HG03103 (cell line): ENCODE data around the gene CACNB4.
"Not testable (repeated sequence)": the region's sequence is repeated elsewhere in the genome, so short reads cannot be mapped to it uniquely, and the experiment has no call there.

Experiments used
- ATAC-seq: cut with Tn5 transposase; IDR thresholded peaks from one replicate; pipeline ENCODE4 v1.9.1; 2021; ENCODE audit warnings: low read depth; ENCODE audit not compliant: unreplicated experiment

CACNB4 gene

DNA sequence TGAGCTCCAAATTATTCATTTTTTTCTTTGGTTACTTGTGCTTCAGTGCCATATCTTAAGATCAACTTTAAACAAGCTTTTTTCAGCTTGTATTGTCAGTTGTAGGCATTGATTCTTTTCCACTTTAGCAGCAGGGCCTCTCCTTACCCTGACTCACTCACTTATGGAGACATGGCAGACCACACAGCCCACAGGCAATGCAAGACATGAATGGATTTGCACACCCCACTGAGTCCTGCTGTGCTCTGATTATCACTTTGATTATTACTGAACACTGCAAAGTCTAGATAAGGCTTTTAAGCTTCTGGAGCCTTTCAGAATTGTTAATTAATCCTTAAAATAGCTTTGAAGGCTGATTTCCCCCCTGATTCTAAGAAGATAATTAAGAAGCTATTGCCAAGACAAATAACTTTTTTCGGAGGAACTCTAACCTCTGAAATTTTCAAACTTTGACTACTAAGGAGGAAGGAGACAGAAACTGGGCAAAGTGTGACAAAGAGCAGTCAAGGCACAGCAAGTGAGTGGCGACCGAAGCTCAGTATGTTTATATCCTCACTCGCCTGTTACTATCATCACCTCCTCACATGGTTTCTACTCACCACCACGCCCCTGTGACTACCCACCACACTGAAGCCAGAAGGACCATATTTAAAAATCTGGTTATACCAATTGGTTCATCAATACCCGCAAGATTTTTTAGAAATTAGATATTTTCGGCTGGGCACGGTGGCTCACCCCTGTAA, 43.3 kb downstream of the CACNB4 start:
- peak; percentile 34 for ATAC-seq

DNA sequence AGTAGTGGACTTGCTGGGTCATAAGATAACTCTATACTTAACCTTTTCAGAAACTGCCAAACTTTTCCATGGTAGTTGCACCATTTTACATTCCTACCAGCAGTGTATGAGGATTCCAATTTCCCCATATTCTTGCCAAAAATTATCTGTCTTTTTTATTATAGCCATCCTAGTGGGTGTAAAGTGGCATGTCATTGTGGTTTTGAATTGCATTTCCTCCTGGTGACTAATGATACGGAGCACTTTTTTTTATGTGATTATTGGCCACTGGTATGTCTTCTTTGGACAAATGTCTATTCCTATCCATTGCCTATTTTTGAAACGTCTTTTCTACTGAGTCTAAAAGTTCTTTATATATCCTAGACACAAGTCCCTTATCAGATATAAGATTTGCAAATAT, 44.3 kb downstream of the CACNB4 start:
- no peak for ATAC-seq

DNA sequence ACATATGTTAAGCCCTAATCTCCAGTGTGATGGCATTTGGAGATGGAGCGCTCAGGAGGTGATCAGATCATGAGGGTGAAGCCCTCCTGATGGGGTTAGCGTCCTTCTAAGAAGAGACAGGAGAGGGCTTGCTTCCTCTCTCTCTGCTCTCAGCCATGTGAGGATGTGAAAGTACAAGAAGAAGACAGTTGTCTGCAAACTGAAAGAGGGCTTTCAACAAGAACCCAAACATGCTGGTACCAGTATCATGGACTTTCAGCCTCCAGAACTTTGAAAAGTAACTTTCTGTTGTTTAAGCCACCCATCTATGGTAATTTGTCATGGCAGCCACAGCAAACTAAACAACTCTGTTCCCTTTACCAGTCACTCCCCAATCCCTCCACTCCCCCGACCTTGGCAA, 47.4 kb downstream of the CACNB4 start:
- ATAC-seq = no peak

DNA sequence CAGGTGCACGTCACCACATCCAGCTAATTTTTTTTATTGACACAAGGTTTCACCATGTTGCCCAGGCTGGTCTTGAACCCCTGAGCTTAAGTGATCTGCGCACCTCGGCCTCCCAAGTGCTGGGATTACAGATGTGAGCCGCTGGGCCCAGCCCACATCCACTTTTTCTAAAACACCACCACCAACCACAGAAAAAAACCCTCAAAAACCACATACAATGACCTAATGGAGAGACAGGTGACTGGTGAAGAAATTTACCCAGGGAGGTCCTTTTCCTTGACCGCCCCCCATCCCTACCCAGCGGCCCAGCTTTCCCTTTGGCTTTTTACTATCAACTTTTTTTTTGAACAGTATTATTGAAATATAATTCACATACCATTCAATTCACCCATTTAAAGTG, 47.9 kb downstream of the CACNB4 start:
- no peak for ATAC-seq

DNA sequence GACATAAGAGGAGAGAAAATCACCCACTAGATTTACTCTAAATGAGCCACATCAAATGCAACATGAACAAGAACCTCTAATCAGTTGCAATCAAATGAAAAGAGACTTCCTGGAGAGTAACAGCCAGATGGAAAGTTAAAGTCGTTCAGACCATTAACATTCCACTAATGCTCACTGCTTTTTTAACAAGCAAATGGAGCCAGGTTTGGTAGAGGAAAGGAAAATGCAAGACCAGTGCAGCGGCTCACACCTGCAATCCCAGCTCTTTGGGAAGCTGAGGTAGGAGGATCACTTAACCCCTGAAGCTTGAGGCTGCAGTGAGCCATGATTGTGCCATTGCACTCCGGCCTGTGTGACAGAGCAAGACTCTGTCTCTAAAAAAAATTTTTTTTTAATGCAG, 48.5 kb downstream of the CACNB4 start:
- no peak for ATAC-seq

DNA sequence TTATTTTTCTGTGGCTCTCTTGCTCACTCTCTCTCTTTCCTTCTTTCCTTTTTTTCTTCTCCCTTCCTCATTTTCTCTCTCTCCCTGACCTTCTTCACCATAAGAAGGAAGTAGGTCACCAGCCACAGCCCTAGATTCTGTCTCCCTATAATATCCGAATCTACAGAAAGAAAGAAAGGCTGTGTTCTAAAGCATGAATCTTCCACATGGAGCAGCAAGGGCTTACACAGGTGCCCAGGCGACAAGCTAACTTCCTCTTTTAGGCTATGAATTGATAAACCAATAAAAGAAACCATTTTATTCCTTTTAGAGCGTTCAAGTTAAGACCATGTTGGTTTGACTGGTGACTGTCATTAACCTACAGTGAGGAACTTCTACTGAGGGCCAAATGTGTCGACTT, 49.3 kb downstream of the CACNB4 start:
- no peak for ATAC-seq

DNA sequence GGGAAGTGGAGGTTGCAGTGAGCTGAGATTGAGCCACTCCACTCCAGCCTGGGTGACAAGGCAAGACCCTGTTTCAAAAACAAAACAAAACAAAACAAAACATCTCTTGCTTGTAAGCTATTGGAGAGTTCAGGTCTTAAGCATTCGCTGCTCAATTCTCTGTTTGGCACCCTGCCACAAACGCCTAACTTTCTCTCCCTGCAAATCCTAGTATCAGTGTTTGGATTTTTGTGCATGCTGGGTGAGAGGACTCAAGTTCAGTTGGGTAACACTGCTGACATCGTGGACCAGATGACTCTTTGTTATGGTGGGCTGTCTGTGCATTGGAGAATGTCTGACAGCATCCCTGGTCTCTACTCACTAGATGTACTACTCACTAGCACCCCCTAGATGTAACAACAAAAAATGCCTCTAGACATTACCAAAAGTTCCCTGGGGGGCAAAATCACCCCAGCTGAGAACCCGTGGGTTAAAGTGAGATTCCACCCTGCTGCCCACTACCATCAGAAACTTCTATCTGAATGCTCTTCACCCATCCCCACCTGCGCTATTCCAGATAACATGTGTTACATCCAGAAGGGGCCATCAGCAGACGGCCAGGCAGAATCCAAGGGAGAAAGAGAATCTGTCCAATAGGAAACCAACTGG, 50.9 kb downstream of the CACNB4 start:
- no peak for ATAC-seq

DNA sequence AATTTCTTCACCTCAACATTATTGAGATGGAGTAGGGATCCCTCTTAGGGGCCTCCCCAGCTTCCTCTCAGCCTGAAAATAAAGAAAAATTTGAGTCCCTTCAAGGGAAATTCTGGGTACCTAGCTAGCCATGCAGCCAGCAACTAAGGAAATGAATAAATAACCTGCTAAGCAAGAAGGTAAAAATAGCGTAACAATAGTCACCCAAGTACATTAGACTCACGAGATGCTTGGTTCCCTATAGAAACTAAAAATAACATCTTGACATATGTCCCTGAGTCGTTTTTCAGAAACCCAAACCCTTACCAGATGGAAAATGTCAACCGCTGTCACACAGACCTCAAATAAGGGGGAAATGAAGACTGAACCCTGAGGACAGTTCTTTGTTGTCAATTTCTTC, 51.9 kb downstream of the CACNB4 start:
- peak; percentile 68 for ATAC-seq

DNA sequence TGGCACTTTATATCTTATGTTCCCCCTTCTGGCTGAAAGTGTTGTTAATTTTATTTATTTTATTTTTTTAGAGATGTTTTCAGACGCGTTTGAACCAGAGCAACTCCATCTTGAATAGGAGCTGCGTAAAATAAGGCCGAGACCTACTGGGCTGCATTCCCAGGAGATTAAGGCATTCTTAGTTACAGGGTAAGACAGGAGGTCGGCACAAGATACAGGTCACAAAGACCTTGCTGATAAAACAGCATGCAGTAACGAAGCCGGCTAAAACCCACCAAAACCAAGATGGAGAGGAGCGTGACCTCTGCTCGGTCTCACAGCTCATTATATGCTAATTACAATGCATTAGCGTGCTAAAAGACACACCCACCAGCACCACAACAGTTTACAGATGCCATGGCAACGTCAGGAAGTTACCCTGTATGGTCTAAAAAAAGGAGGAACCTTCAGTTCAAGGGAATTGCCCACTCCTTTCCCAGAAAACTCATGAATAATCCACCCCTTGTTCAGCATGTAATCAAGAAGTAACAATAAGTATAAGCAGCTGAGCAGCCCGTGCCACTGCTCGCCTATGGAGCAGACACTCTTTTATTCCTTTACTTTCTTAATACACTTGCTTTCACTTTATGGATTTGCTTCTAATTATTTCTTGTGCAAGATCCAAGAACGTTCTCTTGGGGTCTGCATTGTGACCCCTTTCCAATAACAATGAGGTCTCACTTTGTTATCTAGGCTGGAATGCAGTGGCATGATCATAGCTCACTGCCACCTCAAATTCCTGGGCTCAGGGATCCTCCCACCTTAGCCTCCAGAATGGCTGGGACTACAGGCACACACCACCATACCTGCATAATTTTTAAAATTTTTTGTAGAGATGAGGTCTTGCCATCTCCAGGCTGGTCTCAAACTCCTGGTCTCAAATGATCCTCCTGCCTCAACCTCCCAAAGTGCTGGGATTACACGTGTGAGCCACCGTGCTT, 55.9 kb downstream of the CACNB4 start:
- ATAC-seq = no peak

DNA sequence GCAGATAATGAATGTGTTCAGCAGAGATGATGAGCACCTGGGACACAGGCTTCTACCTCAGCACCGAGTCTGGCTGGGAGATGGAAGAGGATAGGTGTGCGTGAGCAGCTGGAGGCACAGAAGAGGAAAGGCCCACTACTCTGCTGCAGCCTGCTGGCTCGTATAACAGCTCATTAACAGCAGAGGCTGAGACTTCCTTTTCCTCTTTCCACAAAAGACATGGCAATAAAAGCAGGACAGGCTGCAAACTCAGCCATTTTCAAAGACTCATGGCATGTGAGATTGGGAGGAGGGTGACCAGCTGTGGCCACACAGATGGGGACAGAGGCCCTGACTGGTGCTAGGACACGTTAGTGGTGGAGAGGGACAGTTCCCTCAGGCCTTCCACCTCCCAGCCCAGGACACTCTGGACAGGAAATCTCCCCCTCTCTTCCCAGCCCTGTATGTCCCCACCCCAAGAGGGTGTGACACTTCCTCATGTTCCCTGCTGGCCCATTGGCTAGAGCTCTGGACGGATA, 60.3 kb downstream of the CACNB4 start:
- ATAC-seq = no peak

DNA sequence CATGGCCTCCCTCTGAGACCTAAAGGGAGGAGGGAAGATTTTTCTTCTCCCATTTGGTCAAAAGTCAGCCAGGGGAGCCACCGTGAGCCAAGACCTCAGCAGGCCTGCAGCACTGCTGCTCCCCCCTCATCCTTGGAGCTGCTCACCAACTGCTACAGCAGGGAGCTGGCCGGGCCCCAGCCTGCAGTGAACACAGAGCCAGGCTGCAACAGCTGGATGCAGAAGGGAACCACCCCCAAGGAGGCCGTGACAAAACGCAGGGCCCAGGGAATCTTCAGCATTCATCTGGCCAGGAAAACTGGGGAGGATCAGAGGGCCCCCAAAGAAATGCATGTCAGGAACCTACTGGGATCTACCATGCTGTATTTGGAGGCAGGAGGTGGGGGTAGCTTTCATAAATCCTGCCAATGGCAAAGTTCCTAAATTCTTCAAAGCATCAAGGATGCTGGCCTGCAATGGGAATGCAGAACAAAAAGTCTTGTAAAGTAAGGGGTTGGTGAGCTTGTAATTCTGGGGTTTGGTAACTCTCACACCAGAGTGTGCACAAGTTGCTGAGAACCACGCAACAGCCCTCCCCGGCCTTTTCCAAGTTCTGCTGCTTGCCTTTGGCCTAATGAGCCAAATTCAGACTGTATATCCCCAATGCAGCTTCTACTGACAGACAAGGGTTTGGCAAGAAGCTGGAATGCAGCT, 61.0 kb downstream of the CACNB4 start:
- no peak for ATAC-seq

DNA sequence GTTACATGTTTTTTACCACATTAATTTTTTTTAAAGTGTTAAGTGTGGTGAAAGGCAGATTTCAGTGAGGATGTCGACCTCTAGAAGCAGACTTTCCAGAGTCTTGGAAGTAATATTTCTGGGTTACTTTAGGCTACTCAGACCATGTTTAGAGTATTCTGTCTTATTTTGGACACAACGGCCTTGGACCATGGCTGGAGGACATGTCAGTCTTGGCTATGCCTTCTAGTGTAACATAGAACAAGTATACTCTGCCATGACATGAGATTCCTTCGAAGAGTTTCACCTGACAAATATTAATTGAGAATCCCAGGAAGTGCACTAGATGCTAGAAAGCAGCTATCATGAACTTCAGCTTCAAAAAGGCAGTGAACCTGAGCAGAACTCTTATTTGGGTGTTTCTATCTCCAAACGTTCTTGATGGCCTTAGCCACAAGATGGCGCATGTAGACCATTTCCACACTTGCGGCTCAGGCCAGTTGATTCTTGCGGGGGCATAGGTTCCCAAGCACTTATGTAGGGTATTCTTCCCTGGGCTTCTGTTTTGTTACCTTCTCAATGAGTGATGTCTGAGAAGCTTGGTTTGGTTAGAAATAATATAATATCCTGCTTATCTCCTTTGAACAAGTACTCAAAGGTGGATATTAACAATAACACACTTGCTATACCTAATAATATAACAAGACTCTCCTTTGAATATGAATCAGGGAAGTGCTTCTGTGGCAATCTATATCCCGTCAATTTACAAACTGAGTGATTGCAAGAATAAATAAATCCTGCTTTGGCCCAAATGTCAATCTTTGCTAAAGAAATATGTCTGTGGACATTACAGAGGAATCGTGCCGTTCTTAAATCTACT, 62.0 kb downstream of the CACNB4 start:
- ATAC-seq = peak; percentile 69

DNA sequence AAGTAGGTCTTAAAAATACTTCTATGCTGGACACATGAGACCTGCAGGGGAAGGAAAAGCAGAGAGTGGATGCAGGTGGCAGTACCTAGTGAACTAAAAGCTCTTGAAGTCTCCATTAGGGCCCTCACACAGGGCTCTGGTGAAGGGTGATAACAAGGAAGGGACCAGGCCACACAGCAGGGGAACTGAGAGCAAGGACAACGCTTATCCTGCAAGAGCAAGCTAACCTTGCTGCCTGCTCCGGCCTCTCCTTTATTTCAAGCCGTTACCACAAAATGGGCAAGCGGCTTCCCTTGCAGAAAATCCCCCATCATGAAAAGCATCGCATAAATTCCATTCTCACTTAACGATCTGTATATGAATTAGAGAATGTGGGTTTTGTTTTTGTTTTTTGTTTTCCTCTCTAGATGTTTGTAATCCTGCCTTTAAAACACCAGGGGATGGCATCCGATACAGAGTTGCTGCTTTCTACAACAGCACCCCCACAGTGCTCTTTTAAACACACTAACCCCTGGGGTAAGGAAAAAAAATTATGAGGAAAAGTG, 64.5 kb downstream of the CACNB4 start:
- no peak for ATAC-seq

DNA sequence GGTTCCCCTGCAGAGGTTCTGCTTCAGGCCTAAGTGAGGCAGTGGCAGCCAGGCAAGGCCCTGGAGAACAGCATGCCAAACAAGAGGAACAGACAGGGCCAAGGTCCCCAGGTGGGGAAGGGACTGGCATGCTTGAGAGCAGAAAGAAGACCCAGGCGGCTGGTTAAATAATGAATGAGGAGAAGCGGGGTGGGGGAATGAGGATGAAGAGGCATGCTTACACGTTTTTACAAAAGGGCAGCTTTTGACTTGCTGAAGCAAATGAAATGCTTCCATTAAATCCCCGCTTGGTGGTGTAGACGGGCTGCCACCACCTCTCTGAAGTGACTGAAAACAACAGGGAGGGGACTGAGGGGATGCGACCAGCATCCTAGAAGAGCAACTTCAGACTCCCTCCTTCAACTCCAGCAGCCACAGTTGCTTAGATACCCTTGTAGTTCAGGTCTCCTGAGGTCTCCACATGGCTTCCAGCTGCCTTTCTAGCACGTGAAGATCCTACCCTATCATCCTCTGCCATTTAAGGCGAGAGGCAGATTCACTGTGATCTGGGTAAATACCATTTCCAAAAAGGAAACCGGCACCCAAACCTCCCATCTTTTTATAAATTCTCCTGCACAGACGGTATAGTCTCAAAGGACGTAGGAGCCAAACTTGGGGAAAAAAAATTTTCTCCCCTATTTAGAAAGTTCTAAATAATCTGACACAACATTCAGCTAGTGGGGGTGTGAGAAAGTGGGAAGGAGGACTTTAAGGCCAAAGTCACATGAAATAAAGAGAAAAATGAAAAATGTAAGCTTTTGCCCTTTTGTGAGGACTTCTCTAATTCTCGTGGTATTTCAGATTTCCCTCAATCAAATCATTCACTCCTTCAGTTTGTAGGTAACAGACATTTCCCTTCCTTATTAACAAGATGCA, 65.6 kb downstream of the CACNB4 start:
- ATAC-seq = no peak

DNA sequence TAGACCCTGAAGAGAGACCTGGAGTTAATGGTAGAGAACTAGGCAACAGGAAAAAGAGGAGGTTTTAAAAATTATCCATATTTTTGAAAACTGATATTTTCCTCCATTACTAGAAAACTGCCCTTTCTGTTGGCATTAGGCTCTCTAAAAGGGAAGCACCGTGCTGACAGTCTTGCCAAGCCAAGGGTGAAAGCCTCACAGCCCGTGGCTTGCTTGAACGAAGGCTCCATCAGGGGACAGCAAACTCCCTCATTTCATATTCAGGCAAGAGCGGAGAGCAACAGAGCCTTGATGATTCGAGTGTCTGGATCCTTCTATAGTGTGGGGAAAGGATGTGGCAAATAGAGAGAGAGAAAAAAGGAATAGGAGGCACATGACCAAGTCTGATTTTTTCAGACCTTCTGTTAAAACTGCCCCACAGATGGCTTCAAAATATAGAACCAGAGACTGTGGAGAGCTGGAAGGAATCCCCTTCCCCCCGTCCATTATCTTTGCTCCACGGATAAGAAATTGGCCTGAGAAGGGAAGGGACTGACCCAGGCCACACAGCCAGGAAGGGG, 67.0 kb downstream of the CACNB4 start:
- no peak for ATAC-seq

DNA sequence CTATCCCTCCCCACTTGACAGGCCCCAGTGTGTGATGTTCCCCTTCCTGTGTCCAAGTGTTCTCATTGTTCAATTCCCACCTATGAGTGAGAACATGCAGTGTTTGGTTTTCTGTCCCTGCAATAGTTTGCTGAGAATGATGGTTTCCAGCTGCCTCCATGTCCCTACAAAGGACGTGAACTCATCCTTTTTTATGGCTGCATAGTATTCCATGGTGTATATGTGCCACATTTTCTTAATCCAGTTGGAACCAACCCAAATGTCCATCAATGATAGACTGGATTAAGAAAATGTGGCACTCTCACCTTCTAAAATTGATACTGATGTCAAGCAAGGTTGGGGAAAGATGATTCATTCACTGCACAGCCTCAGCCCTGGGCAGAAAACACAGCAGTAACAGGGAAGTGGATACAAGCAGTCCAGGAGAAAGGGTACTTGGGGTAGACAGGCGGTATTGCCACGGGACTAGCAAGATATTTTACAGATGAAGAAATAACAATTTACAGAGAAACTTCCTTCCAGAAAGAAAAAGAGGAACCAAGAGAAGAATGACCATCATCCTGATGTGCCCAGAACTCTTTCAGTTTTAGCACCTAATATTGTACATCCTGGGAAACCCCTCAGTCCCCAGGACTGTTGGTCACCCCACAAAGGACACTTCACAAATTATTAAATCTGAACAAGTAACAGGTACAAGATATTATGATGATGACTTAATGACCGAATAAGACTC, 68.1 kb downstream of the CACNB4 start:
- ATAC-seq = not testable (repeated sequence)

DNA sequence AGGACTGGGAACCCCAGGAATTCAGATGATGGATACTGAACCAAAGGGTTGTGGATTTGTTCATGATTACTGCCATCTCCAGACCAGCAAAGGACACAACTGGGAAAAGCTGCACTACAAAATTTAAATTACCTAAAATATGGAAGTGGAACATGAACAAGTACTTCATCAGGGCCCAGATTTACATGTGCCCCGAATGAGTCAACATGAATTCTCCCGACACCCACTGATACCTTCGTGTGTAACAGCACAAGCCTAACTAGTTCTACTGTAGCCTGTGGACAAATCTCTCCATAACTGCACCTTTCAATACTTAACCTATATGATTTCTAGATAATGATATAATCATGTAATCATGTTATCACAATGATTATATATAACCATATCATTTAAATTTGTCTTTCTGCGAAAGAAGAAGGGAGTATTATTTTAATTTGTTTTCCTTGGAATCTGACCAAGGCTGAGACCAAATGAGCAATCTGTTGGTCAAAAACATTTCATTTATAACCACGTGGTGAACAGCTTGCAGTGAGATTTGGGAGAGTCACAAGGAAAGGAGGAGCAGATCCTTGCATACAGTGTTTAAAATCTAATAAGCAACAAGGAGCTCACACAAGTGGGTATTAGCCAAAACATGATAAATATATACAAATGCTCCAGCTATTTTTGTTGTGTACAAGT, 70.5 kb downstream of the CACNB4 start:
- no peak for ATAC-seq
